HEK293T (cell line): Measurements from ENCODE around the gene TMPRSS3.

Source experiments
- CTCF ChIA-PET: fragments of 350-600 bp; formaldehyde crosslinking; extraction: SDS; loops from one replicate; lab custom pipeline; 2021; ENCODE audit warnings: antibody characterized with exemption, inconsistent platforms; lab: Yijun Ruan, JAX
- POLR2A ChIA-PET: fragments of 350-600 bp; formaldehyde crosslinking; extraction: SDS; loops from one replicate; lab custom pipeline; 2020; ENCODE audit warnings: antibody characterized with exemption, inconsistent platforms; lab: Yijun Ruan, JAX
- DNase-seq: peaks from one replicate; pipeline ENCODE4 v3.0.0; 2012; ENCODE audit warnings: mixed read lengths; ENCODE audit errors: extremely low spot score
- ARNT ChIP-seq: fragments of 450-650 bp; IDR thresholded peaks from 2 replicates; pipeline ENCODE4 v1.6.1; 2017; ENCODE audit warnings: mild to moderate bottlenecking
- BHLHE40 ChIP-seq: fragments of 450-650 bp; IDR thresholded peaks from 2 replicates; pipeline ENCODE4 v1.6.1; 2016; ENCODE audit warnings: mild to moderate bottlenecking, moderate library complexity, borderline replicate concordance
- CTBP1 ChIP-seq: fragments of 450-650 bp; IDR thresholded peaks from 2 replicates; pipeline ENCODE4 v1.6.1; 2016; ENCODE audit warnings: borderline replicate concordance
- ELF4 ChIP-seq: fragments of 450-650 bp; IDR thresholded peaks from 2 replicates; pipeline ENCODE4 v1.6.1; 2017; ENCODE audit warnings: antibody characterized with exemption
- FOXA1 ChIP-seq: fragments of 450-650 bp; IDR thresholded peaks from 2 replicates; pipeline ENCODE4 v1.6.1; 2016; ENCODE audit warnings: mild to moderate bottlenecking
- FOXK2 ChIP-seq: fragments of 450-650 bp; IDR thresholded peaks from 2 replicates; pipeline ENCODE4 v1.6.1; 2016; ENCODE audit warnings: mild to moderate bottlenecking
- FOXM1 ChIP-seq: fragments of 450-650 bp; IDR thresholded peaks from 2 replicates; pipeline ENCODE4 v1.6.1; 2017; ENCODE audit warnings: mild to moderate bottlenecking, borderline replicate concordance
- HDGF ChIP-seq: fragments of 450-650 bp; IDR thresholded peaks from 2 replicates; pipeline ENCODE4 v1.6.1; 2017; ENCODE audit warnings: antibody characterized with exemption, borderline replicate concordance
- L3MBTL2 ChIP-seq: fragments of 450-650 bp; conservative IDR thresholded peaks from 2 replicates; pipeline ENCODE4 v1.6.1; 2016; ENCODE audit warnings: mild to moderate bottlenecking
- LEF1 ChIP-seq: fragments of 450-650 bp; IDR thresholded peaks from 2 replicates; pipeline ENCODE4 v1.6.1; 2017; ENCODE audit warnings: mild to moderate bottlenecking, borderline replicate concordance
- NFRKB ChIP-seq: fragments of 450-650 bp; IDR thresholded peaks from 2 replicates; pipeline ENCODE4 v1.6.1; 2016; ENCODE audit warnings: mild to moderate bottlenecking, moderate library complexity
- SP1 ChIP-seq: fragments of 450-650 bp; IDR thresholded peaks from 2 replicates; pipeline ENCODE4 v1.6.1; 2017
- SUZ12 ChIP-seq: fragments of 450-650 bp; IDR thresholded peaks from 2 replicates; pipeline ENCODE4 v1.6.1; 2016; ENCODE audit warnings: mild to moderate bottlenecking
- TARDBP ChIP-seq: fragments of 450-650 bp; IDR thresholded peaks from 2 replicates; pipeline ENCODE4 v1.6.1; 2016
- ZNF384 ChIP-seq: fragments of 450-650 bp; IDR thresholded peaks from 2 replicates; pipeline ENCODE4 v1.6.1; 2016
- TF ChIP-seq, protein P1 (sequence below): fragments of 450-650 bp; IDR thresholded peaks from 2 replicates; pipeline ENCODE4 v1.6.1; 2016

Gene TMPRSS3

DNA sequence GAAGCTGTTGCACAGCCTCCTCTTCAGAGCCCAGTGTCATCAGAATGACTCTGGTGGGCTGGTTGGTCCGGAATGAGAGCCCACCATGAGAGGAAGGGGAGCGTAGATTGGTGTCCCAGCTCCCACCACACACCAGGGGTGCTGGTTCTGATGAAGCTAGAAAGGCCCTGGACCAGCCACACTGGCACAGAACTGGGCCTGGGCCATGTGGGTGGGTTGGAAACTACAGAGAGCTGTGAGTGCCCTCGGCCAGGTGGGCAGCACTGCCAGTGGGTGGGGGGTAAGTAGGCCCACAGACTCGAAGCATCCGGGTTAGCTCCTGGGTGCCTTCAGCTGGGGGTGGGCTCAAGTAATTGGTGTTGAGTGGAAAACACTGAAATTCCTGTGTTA lies 17.9 kb downstream of the TMPRSS3 start:
- ChIA-PET CTCF (interaction anchor here (0.5 kb wide), 1 partner anchor 83 kb away, joined by 3 read pairs; no protein-coding TSS in a partner anchor), POLR2A (no interaction called here)
- no peak for TF ChIP-seq LEF1
- TF ChIP-seq L3MBTL2, result no peak
- no peak for TF ChIP-seq FOXM1
- no peak for TF ChIP-seq FOXK2
- DNase-seq, result no peak

DNA sequence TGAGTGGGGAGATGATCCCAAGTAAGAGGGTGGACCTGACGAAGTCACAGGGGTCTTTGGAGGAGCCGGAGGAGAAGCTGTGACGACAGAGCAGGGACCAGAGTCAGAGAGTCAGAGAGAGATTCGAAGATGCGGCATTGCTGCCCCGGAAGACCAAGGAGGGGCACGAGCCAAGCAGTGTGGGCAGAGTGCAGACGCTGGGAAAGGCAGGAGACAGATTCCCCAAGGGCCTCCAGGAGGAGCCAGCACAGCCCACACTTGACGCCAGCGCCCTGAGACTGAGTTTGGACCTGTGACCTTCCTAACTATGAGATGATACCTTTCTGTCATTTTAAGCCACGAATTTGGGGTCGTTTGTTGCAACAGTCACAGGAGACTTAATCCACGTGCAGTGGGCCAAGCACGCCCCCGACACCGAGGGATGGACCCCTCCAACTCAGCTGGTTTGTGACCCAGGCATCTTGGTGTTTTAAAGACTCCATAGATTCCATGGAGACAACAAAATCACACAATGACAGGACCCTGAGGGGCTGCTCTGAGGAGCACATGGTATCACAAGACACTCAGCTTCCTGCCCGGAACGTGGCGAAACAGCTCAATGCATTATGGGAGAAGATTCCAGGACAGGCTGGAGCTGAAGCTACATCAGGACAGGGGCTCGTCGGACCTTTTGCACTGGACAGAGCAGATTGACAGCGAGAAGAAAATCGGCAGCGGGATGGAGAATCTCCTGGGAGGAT lies 18.5 kb downstream of the TMPRSS3 start:
- ChIA-PET CTCF (no interaction called here), POLR2A (no interaction called here)
- no peak for TF ChIP-seq TARDBP
- no peak for TF ChIP-seq ELF4
- TF ChIP-seq CTBP1, result no peak
- TF ChIP-seq FOXM1, result no peak
- no peak for TF ChIP-seq L3MBTL2
- TF ChIP-seq, protein P1, sequence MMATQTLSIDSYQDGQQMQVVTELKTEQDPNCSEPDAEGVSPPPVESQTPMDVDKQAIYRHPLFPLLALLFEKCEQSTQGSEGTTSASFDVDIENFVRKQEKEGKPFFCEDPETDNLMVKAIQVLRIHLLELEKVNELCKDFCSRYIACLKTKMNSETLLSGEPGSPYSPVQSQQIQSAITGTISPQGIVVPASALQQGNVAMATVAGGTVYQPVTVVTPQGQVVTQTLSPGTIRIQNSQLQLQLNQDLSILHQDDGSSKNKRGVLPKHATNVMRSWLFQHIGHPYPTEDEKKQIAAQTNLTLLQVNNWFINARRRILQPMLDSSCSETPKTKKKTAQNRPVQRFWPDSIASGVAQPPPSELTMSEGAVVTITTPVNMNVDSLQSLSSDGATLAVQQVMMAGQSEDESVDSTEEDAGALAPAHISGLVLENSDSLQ, result no peak
- no peak for TF ChIP-seq FOXK2
- TF ChIP-seq LEF1, result no peak
- TF ChIP-seq FOXA1, result no peak
- no peak for TF ChIP-seq BHLHE40
- TF ChIP-seq NFRKB, result no peak
- no peak for TF ChIP-seq SP1
- no peak for TF ChIP-seq ZNF384
- TF ChIP-seq SUZ12, result no peak
- TF ChIP-seq ARNT, result no peak
- TF ChIP-seq HDGF, result no peak
- no peak for DNase-seq

DNA sequence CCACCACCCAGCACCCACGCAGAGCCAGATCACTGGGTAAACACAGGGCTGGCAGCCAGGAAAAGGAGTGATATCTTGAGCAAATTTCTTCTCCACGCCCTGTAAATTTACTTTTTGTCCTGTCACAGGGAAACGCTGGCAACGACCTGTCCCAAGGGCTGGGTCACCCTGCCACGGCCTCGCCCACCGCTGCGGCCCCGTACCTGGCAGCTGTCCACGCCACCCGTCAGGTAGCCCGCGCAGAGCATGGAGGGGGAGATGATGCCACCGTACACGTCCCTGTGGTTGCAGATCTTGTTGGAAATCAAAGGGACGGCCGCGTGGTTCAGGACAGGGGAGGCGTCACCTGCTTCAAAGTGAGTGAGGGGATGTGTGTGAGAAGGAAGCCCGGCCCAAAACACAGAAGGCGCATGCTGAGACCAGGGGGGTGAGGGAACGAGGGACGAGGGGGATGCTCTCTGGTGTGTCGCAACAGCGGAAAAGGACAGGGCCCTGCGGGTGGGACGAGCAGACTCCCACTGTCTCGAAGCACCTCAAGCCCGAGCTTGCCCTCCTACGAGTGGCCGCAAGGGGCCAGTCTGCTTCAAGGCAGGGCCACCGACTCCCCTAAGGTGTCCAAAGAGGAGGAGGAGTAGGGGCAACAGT lies 19.4 kb downstream of the TMPRSS3 start:
- TF ChIP-seq NFRKB, result no peak
- TF ChIP-seq SP1, result no peak
- no peak for TF ChIP-seq L3MBTL2
- TF ChIP-seq TARDBP, result no peak
- TF ChIP-seq ELF4, result no peak
- TF ChIP-seq FOXM1, result no peak
- TF ChIP-seq SUZ12, result no peak
- no peak for TF ChIP-seq ARNT
- TF ChIP-seq HDGF, result no peak
- TF ChIP-seq, protein P1, result no peak
- no peak for TF ChIP-seq FOXK2
- no peak for TF ChIP-seq LEF1
- TF ChIP-seq CTBP1, result no peak
- no peak for TF ChIP-seq FOXA1
- TF ChIP-seq ZNF384, result no peak
- no peak for TF ChIP-seq BHLHE40
- CTCF ChIA-PET, result no interaction called here
- POLR2A ChIA-PET, result no interaction called here
- DNase-seq, result no peak

DNA sequence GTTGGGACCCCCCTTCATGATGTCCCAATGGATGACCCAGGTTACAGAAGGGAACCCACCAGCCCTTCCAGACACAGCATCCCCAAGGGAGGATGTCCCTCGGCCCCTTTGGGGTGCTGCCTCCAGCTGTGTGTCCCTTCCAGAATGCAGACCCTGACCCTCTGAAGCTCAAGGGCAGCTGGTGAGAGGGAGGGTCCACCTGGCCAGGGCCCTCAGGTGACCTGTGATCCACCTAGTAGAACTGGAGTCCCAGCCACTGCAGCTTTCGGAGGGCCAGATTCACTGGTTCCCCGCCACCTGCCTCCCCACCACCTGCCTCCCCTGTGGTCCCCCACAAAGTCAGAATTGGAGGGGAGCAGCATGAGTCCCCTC lies 19.9 kb downstream of the TMPRSS3 start:
- CTCF ChIA-PET, result no interaction called here
- POLR2A ChIA-PET, result no interaction called here
- DNase-seq, result no peak
- TF ChIP-seq HDGF (no peak), ZNF384 (no peak)

DNA sequence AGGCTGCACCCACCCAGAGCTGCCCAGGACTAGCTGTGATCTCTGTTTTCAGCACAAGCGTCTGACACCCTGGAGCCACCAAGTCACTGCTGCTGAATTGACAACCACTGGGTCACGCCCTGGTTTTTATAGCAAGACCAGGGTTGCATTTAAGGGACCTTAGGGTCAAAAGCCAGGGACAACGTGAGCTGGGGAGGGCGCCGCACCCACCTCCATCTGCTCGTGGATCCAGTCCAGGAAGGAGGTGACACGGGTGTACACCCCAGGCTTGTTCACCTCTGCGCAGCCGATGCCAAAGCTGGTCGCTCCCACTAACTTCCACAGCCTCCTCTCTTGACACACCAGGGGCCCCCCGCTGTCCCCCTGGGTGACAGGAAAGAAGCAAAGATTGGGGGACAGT lies 20.3 kb downstream of the TMPRSS3 start:
- POLR2A ChIA-PET, result no interaction called here
- DNase-seq, result no peak
- TF ChIP-seq FOXK2, result no peak
- CTCF ChIA-PET, result no interaction called here

DNA sequence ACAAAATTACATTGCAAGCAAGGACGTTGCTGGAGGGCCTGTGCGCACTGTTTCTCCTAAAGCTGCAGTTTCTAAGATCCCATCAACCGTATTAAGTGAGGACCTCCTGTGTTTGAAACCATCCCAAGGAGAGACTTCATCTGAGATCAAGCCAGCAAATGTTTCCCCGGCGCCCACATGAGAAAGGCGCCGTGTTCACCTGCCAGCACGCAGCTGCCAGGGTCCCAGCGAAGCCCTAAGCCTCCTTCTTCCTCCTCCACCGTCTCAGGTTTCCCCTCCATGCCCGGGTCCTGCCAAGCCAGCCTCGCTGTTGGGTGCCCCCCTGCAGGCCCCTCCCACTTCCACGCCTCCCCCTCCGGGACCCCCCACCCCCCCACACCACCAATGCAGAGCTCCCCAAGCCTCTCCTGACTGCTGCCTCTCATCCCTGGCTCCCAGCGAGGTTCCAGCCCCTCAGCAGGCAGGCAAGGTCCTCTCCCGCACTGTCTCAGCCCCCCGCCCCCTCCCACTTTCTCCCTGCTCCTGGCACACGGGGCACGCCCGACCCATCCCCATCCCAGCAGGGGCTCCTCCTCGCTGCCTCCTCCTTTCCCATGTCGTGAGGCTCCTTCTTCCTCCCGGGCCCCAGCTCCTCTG lies 20.9 kb downstream of the TMPRSS3 start:
- no peak for DNase-seq
- ChIA-PET CTCF (no interaction called here), POLR2A (no interaction called here)
- no peak for TF ChIP-seq HDGF
- no peak for TF ChIP-seq BHLHE40
- TF ChIP-seq FOXM1, result no peak
- TF ChIP-seq NFRKB, result no peak
- TF ChIP-seq, protein P1, result no peak
- TF ChIP-seq SP1, result no peak
- TF ChIP-seq ELF4, result no peak
- TF ChIP-seq CTBP1, result no peak

DNA sequence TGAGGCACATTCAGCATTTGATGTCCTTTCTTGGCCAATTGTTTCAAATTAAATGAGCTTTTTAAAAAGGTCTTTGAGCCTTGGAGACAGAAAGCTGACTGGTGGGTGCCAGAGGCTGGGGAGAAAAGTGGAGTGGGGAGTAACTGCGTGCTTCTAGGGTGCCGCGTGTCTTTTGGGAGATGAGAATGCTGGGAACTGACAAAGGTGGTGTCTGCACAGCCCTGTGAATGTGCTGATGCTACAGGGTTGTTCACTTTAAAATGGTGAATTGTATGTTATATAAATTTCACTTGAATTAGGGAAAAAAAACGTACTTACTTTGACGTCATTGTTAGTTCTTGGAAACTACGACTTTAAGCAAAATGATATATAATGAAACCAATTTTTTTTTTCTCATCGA lies 21.4 kb downstream of the TMPRSS3 start:
- POLR2A ChIA-PET, result no interaction called here
- DNase-seq, result no peak
- CTCF ChIA-PET, result no interaction called here
- TF ChIP-seq ELF4 (no peak), SUZ12 (no peak), BHLHE40 (no peak), NFRKB (no peak), ZNF384 (no peak), SP1 (no peak), FOXK2 (no peak), L3MBTL2 (no peak), LEF1 (no peak)
